Measurements from ENCODE around the gene AATF. TPM values are rescaled to one million over a fixed set of nuclear protein-coding genes. Genes with fewer than 3 reads are reported as not detected.

AATF gene
- total and polyA plus RNA-seq, 9 of the 15 experiments (the other 6 are each of a cell fraction or from before 2014, with no cell fraction given): 34.5 to 133 (median 90.1) TPM

- in situ Hi-C loops (cut with MboI): no loop called here
- Histone ChIP-seq H4K20me1 (replicated peaks; ENCODE audit: control insufficient read depth, insufficient read depth, low read length) (no peaks in the 10 kb centered on the region), H3K79me2 (ENCODE audit: control insufficient read depth, insufficient read depth, low read length) (no peaks in the 10 kb centered on the region), H3K4me1 (replicated peaks in 1 of 2; ENCODE audit: control insufficient read depth in 2 of 2, insufficient read depth in 2 of 2, low read length in 2 of 2) (no peaks in the 10 kb centered on the region), H3K9me3 (replicated peaks; ENCODE audit: control insufficient read depth, insufficient read depth, low read depth, low read length) (no peaks in the 10 kb centered on the region), H3K9ac (ENCODE audit: insufficient read depth in 1 of 2, low read depth in 2 of 2, low read length in 2 of 2) (no peak overlapping the region), H3K36me3 (ENCODE audit: control insufficient read depth, insufficient read depth, low read length) (peaks cover 96% of the 10 kb centered on the region), H2AFZ (ENCODE audit: low read depth, low read length) (no peak overlapping the region), H3K4me3 (no peak overlapping the region), H3K9me1 (ENCODE audit: control insufficient read depth, insufficient read depth, low read length) (no peaks in the 10 kb centered on the region), H3K27ac (ENCODE audit: extremely low read depth, low read depth, low read length) (no peak overlapping the region), H3K27me3 (ENCODE audit: control insufficient read depth in 2 of 2, insufficient read depth in 2 of 2, low read length in 2 of 2) (no peaks in the 10 kb centered on the region), H3K4me2 (ENCODE audit: insufficient read depth, low read length) (no peak overlapping the region)
- no TSS peak for BruUV-seq (replicated peaks)
- ATAC-seq (no peak), DNase-seq (ENCODE audit: extremely low read depth in 1 of 4, low spot score in 3 of 4) (no peak), FAIRE-seq (no peak)
- CTCF ChIA-PET (ENCODE audit: low intra/inter-chr PET ratio): interaction anchor here (1.6 kb wide), 1 partner anchor 285 kb away, joined by 5 read pairs; no protein-coding TSS in a partner anchor
- POLR2A ChIA-PET: interaction anchor here (0.7 kb wide), 1 partner anchor 28 kb away, joined by 3 read pairs; no protein-coding TSS in a partner anchor
- intact Hi-C loops (cut with micrococcal nuclease): no loop called here
- 90% methylated on average over 11 of the region's 11 CpGs for WGBS (ENCODE audit: insufficient coverage, low coverage, missing lambda C conversion rate)
- TF ChIP-seq SMARCC2 (IDR thresholded peaks at IDR 0.05; ENCODE audit: low read depth) (no peak), AFF4 (CRISPR knock-in tag; IDR thresholded peaks at IDR 0.05) (no peak), SMAD3 (CRISPR knock-in tag; conservative IDR thresholded peaks at IDR 0.05) (no peak), PBX2 (CRISPR knock-in tag; IDR thresholded peaks at IDR 0.05; ENCODE audit: low read depth) (no peak), PBX2 (tag; conservative IDR thresholded peaks at IDR 0.05; ENCODE audit: low read depth) (no peak), ZNF639 (CRISPR knock-in tag; conservative IDR thresholded peaks at IDR 0.05 in 1 of 2, IDR thresholded peaks at IDR 0.05 in 1 of 2) (no peak), ZNF146 (CRISPR knock-in tag; IDR thresholded peaks at IDR 0.05; ENCODE audit: unreplicated experiment) (no peak), ZC3H11A (IDR thresholded peaks at IDR 0.05; ENCODE audit: low read depth, low read length) (no peak), LARP7 (IDR thresholded peaks at IDR 0.05) (no peak), ZNF224 (CRISPR knock-in tag; IDR thresholded peaks at IDR 0.05) (no peak), ZNF717 (CRISPR knock-in tag; IDR thresholded peaks at IDR 0.05) (no peak), CGGBP1 (CRISPR knock-in tag; IDR thresholded peaks at IDR 0.05) (no peak), ZNF707 (CRISPR knock-in tag; conservative IDR thresholded peaks at IDR 0.05) (no peak), ILF3 (IDR thresholded peaks at IDR 0.05; ENCODE audit: borderline replicate concordance) (no peak)
Observed at GRCh38 chr17:37088913-37089312, 140.2 kb downstream of the AATF start.
